H9 (cell line): ENCODE data around the gene MAOA. TPM values are rescaled to one million over a fixed set of nuclear protein-coding genes. Genes with fewer than 3 reads are reported as not detected.

Source experiments
- DNase-seq: peaks from one replicate; pipeline ENCODE4 v3.0.0-alpha.2; 2017
- H2AFZ ChIP-seq: one replicate; pipeline ENCODE4 v1.6.1; 2013; ENCODE audit warnings: mild to moderate bottlenecking, low read length, control low read depth, moderate library complexity
- H2AK5ac ChIP-seq: 2 replicates; pipeline ENCODE4 v1.6.1; 2013; ENCODE audit warnings: low read length, control low read depth, mixed read lengths; ENCODE audit not compliant: insufficient read length
- H2BK120ac ChIP-seq: one replicate; pipeline ENCODE4 v1.6.1; 2013; ENCODE audit warnings: low read depth, mild to moderate bottlenecking, low read length, control low read depth, inconsistent platforms; ENCODE audit not compliant: poor library complexity, severe bottlenecking
- H2BK12ac ChIP-seq: 2 replicates; pipeline ENCODE4 v1.6.1; 2013; ENCODE audit warnings: low read length, control low read depth, mixed read lengths, low read depth; ENCODE audit not compliant: insufficient read length
- H2BK15ac ChIP-seq: 2 replicates; pipeline ENCODE4 v1.6.1; 2013; ENCODE audit warnings: low read depth, low read length, control low read depth
- H2BK20ac ChIP-seq: one replicate; pipeline ENCODE4 v1.6.1; 2013; ENCODE audit warnings: low read depth, mild to moderate bottlenecking, low read length, control low read depth, inconsistent platforms; ENCODE audit not compliant: poor library complexity, severe bottlenecking
- H2BK5ac ChIP-seq: 2 replicates; pipeline ENCODE4 v1.6.1; 2013; ENCODE audit warnings: low read length, control low read depth, mixed read lengths; ENCODE audit not compliant: insufficient read length
- H3K14ac ChIP-seq: 2 replicates; pipeline ENCODE4 v1.6.1; 2013; ENCODE audit warnings: low read length, control low read depth; ENCODE audit not compliant: insufficient read depth
- H3K18ac ChIP-seq: 2 replicates; pipeline ENCODE4 v1.6.1; 2013; ENCODE audit warnings: low read depth, mild to moderate bottlenecking, mixed read lengths, low read length, control low read depth; ENCODE audit not compliant: insufficient read length
- H3K23ac ChIP-seq: 2 replicates; pipeline ENCODE4 v1.6.1; 2013; ENCODE audit warnings: low read length, control low read depth, mixed read lengths, low read depth; ENCODE audit not compliant: insufficient read length
- H3K23me2 ChIP-seq: 2 replicates; pipeline ENCODE4 v1.6.1; 2013; ENCODE audit warnings: low read depth, mild to moderate bottlenecking, mixed read lengths, low read length, control low read depth; ENCODE audit not compliant: insufficient read length, poor library complexity, severe bottlenecking
- H3K27ac ChIP-seq: 2 replicates; pipeline ENCODE4 v1.5.1; 2013; ENCODE audit warnings: low read length, control low read depth, mixed read lengths, low read depth; ENCODE audit not compliant: insufficient read length
- H3K27me3 ChIP-seq: 2 replicates; pipeline ENCODE4 v1.6.1; 2013; ENCODE audit warnings: low read length, control low read depth, inconsistent platforms; ENCODE audit not compliant: insufficient read depth
- H3K4ac ChIP-seq: 2 replicates; pipeline ENCODE4 v1.6.1; 2013; ENCODE audit warnings: low read depth, mild to moderate bottlenecking, control low read depth, inconsistent platforms, low read length, moderate library complexity
- H3K4me1 ChIP-seq: 2 replicates; pipeline ENCODE4 v1.6.1; 2013; ENCODE audit warnings: low read length, control low read depth, inconsistent platforms; ENCODE audit not compliant: insufficient read depth
- H3K4me2 ChIP-seq: 2 replicates; pipeline ENCODE4 v1.6.1; 2013; ENCODE audit warnings: low read length, control low read depth, mixed read lengths; ENCODE audit not compliant: insufficient read length, insufficient read depth
- H3K56ac ChIP-seq: 2 replicates; pipeline ENCODE4 v1.6.1; 2013; ENCODE audit warnings: low read depth, mild to moderate bottlenecking, mixed read lengths, low read length, control low read depth; ENCODE audit not compliant: insufficient read length
- H3K79me1 ChIP-seq: 2 replicates; pipeline ENCODE4 v1.6.1; 2013; ENCODE audit warnings: low read depth, mild to moderate bottlenecking, moderate library complexity, low read length, control low read depth, inconsistent platforms; ENCODE audit not compliant: insufficient read depth, poor library complexity, severe bottlenecking
- H3K79me2 ChIP-seq: 2 replicates; pipeline ENCODE4 v1.6.1; 2013; ENCODE audit warnings: low read length, control low read depth, inconsistent platforms; ENCODE audit not compliant: insufficient read depth
- H3K9ac ChIP-seq: 2 replicates; pipeline ENCODE4 v1.6.1; 2013; ENCODE audit warnings: low read length, control low read depth, mixed read lengths; ENCODE audit not compliant: insufficient read length; ENCODE audit errors: extremely low read depth
- H3K9me3 ChIP-seq: one replicate; pipeline ENCODE4 v1.6.1; 2013; ENCODE audit warnings: low read depth, low read length, inconsistent platforms; ENCODE audit not compliant: control insufficient read depth
- H3T11ph ChIP-seq: one replicate; pipeline ENCODE4 v1.6.1; 2013; ENCODE audit warnings: mild to moderate bottlenecking, low read length, control low read depth, inconsistent platforms
- H4K20me1 ChIP-seq: one replicate; pipeline ENCODE4 v1.6.1; 2013; ENCODE audit not compliant: control insufficient read depth, insufficient read length, insufficient read depth
- H4K5ac ChIP-seq: 2 replicates; pipeline ENCODE4 v1.6.1; 2013; ENCODE audit warnings: low read depth, mild to moderate bottlenecking, mixed read lengths, low read length, control low read depth; ENCODE audit not compliant: insufficient read length
- H4K8ac ChIP-seq: replicated peaks from 2 replicates; pipeline ENCODE4 v1.6.1; 2013; ENCODE audit warnings: low read length, control low read depth, mixed read lengths, low read depth; ENCODE audit not compliant: insufficient read length
- H4K91ac ChIP-seq: 2 replicates; pipeline ENCODE4 v1.6.1; 2013; ENCODE audit warnings: low read depth, mild to moderate bottlenecking, moderate library complexity, mixed read lengths, low read length, control low read depth; ENCODE audit not compliant: insufficient read length
- H3K27ac Mint-ChIP-seq, 3 experiments: 2 replicates in 2 of 3; 3 replicates in 1 of 3; pipeline ENCODE4 v1.8.0; 2020 to 2021; ENCODE audit warnings: mixed read lengths in 3 of 3, mild to moderate bottlenecking in 1 of 3, moderate library complexity in 1 of 3
- H3K27me3 Mint-ChIP-seq: 2 replicates; pipeline ENCODE4 v1.8.0; 2021; ENCODE audit warnings: low read depth, mild to moderate bottlenecking, moderate library complexity, mixed read lengths
- H3K36me3 Mint-ChIP-seq, 3 experiments: 2 replicates in 2 of 3; 3 replicates in 1 of 3; pipeline ENCODE4 v1.8.0; 2020 to 2021; ENCODE audit warnings: low read depth in 3 of 3, mixed read lengths in 3 of 3; ENCODE audit not compliant: insufficient read depth in 1 of 3
- H3K4me1 Mint-ChIP-seq, 2 experiments: 2 replicates each; pipeline ENCODE4 v1.8.0; 2020; ENCODE audit warnings: mixed read lengths in 2 of 2
- H3K4me3 Mint-ChIP-seq, 2 experiments: 2 replicates in 1 of 2; 3 replicates in 1 of 2; pipeline ENCODE4 v1.8.0; 2020 to 2021; ENCODE audit warnings: mild to moderate bottlenecking in 2 of 2, mixed read lengths in 2 of 2, moderate library complexity in 1 of 2
- H3K9me3 Mint-ChIP-seq, 2 experiments: 2 replicates in 1 of 2; 3 replicates in 1 of 2; pipeline ENCODE4 v1.8.0; 2020; ENCODE audit warnings: mild to moderate bottlenecking in 2 of 2, mixed read lengths in 2 of 2, moderate library complexity in 1 of 2
- WGBS: extraction: QIAGEN DNeasy Blood & Tissue Kit; methylation state at CpG from one replicate; pipeline ENCODE4 v1.1.7; 2013; ENCODE audit warnings: missing lambda C conversion rate, low lambda C conversion rate, mixed read lengths; ENCODE audit not compliant: insufficient read length; ENCODE audit errors: extremely low coverage; 5-methylcytosine and 5-hydroxymethylcytosine counted together
- total RNA-seq: library from RNA; stranded (reverse); gene quantifications from 2 replicates; pipeline ENCODE4 v1.2.1, GENCODE V29; 2021
- TF ChIP-seq, protein P1 (sequence below): fragments of 200-600 bp; sonication (generic); conservative IDR thresholded peaks from 3 replicates; pipeline ENCODE4 v1.8.0; 2021; ENCODE audit warnings: antibody characterized with exemption, mild to moderate bottlenecking

The MAOA gene
- total RNA-seq, 1 experiment from 2014 or later: 0.28 TPM

DNA sequence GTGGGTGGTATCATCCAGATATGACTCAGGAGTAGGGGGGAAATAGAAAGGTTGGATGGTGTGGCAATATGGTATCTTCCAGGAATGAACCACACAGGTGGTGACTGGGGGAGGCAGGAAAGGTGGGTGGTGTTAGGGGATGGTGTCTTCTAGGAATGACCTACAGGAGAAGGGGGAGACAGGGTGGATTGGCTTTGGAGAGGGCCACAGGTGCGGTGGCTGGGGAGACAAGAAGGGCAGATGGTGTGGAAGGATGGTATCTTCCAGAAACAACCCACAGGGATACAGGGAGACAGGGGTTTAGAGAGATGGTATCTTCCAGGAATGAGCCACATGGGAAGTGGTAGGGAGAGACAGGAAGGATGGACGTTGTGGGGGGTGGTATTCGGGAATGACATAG is 64.0 kb downstream of the MAOA start:
- Histone ChIP-seq H4K8ac (no peak overlapping the region), H3K9me3 (no peaks in the 10 kb centered on the region), H2AFZ (no peak overlapping the region), H3K4me2 (no peak overlapping the region), H3T11ph (no peak overlapping the region), H3K23ac (no peak overlapping the region), H3K23me2 (no peaks in the 10 kb centered on the region), H4K20me1 (no peaks in the 10 kb centered on the region), H3K4ac (no peak overlapping the region), H3K18ac (no peak overlapping the region), H3K4me1 (no peaks in the 10 kb centered on the region; the same call in 1 of the 2 replicates), H2BK20ac (no peak overlapping the region), H3K27ac (no peak overlapping the region), H2BK120ac (no peak overlapping the region), H2AK5ac (no peak overlapping the region), H4K5ac (no peak overlapping the region), H2BK12ac (no peak overlapping the region), H4K91ac (no peak overlapping the region), H3K14ac (no peak overlapping the region), H2BK5ac (no peak overlapping the region), H2BK15ac (no peak overlapping the region), H3K9ac (no peak overlapping the region), H3K27me3 (no peaks in the 10 kb centered on the region), H3K56ac (no peak overlapping the region), H3K79me2 (no peaks in the 10 kb centered on the region), H3K79me1 (no peaks in the 10 kb centered on the region)
- H3K36me3 Mint-ChIP-seq: peaks cover 0 to 6% (median 2%) of the 10 kb centered on the region in 3 experiments; a peak in 3 of 7 replicates
- H3K4me3 Mint-ChIP-seq: no peak overlapping the region
- peaks cover 21% of the 10 kb centered on the region for H3K27me3 Mint-ChIP-seq
- no peaks in the 10 kb centered on the region for H3K4me1 Mint-ChIP-seq
- no peak overlapping the region for H3K27ac Mint-ChIP-seq
- H3K9me3 Mint-ChIP-seq: peaks cover 27 to 33% of the 10 kb centered on the region in 2 experiments
- no peak for DNase-seq
- WGBS: no CpG with 5 or more reads among the region's 3 CpGs
- TF ChIP-seq, protein P1, sequence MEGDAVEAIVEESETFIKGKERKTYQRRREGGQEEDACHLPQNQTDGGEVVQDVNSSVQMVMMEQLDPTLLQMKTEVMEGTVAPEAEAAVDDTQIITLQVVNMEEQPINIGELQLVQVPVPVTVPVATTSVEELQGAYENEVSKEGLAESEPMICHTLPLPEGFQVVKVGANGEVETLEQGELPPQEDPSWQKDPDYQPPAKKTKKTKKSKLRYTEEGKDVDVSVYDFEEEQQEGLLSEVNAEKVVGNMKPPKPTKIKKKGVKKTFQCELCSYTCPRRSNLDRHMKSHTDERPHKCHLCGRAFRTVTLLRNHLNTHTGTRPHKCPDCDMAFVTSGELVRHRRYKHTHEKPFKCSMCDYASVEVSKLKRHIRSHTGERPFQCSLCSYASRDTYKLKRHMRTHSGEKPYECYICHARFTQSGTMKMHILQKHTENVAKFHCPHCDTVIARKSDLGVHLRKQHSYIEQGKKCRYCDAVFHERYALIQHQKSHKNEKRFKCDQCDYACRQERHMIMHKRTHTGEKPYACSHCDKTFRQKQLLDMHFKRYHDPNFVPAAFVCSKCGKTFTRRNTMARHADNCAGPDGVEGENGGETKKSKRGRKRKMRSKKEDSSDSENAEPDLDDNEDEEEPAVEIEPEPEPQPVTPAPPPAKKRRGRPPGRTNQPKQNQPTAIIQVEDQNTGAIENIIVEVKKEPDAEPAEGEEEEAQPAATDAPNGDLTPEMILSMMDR: no peak
